Epithelial cell of prostate (primary cell): Measurements from ENCODE around the gene RND2.
A peak's percentile ranks its signal among the peaks of the same experiment; 100 is the strongest.

Source experiments
- DNase-seq: peaks from one replicate; pipeline ENCODE4 v3.0.0-alpha.2; 2011; ENCODE audit warnings: low read depth, low spot score
- H3K27ac ChIP-seq: fragments of 450-650 bp; 2 replicates; pipeline ENCODE4 v1.5.1; 2017; ENCODE audit warnings: mild to moderate bottlenecking

Gene RND2

DNA sequence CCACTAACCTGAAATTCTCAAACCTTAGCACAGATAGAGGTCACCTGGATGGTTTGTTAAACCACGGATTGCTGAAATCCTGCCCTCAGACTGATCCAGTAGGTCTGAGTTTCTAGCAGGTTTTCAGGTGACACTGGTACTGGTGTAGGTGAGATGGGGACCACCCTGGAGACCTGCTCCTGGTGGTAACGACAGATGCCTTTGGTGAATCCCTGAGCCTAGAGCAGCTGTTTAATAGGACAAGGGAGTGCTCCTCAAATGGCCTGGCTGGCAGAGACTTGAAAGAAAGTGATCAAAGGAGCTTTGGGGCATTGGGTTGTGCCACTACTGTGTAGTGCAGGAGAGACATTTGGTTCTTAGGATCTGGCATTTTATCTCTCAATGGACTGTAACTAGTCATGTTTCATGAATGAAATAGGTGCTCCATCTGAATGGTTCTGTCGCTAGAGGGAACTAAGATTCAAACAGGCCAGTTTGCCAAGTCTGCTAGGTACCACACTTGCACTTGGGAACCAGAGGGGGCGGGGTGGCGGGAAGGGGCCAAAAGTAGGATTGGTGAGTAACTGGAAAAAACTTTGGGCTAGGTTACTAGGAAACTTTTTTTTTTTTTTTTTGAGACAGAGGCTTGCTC, 21.4 kb upstream of the RND2 start:
- no peak for DNase-seq
- H3K27ac ChIP-seq: peak overlapping the region; percentile 91

DNA sequence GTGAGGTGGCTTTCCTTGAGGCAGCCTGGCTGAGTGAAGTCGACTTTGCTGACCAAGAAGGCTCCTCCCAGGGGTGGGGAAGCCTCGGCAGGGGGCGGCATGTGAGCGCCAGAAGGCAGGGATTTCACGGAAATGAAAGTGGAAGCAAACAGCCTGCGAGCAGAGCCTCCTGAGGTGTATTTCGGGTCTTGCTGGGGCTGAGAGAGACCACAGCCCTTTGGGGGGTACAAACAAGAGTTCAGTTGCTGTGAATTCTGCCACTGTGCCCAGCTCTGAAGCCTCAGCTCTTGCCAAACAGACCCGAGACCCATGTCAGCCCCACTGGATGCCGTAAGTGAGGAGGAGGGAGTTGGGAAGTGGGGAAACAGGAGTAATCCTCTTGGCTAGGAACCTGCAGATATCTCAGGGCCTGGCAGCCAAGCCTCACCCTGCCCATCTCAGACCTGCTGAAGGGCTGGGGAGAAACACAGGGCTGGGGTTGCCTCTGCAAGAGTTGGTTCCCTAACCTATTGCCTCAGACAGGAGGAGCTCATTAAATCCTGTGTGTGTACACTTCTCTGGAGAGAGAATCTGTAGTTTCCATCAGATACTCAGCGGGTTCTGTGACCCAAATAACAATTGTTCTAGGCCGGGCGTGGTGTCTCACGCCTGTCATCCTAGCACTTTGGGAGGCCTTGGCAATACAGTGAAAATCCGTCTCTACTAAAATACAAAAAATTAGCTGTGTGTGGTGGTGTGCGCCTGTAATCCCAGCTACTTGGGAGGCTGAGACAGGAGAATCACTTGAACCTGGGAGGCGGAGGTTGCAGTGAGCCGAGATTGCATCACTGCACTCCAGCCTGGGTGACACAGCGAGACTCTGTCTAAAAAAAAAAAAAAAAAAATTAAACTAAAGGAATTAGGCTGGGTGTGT, 18.1 kb upstream of the RND2 start, which contains the start of gene IFI35:
TSS of gene IFI35 (plus strand) at position 146 of the 913 bp plus-strand sequence. CDS start at position 310, 164 bp downstream.
- H3K27ac ChIP-seq: peak within 1 kb of the TSS; percentile 62
- DNase-seq: peak; percentile 29

- DNase-seq: no peak
- H3K27ac ChIP-seq: no peak overlapping the region
These were observed 14.2 kb upstream of the RND2 start for GRCh38 chr17:43010667-43011308.

DNA sequence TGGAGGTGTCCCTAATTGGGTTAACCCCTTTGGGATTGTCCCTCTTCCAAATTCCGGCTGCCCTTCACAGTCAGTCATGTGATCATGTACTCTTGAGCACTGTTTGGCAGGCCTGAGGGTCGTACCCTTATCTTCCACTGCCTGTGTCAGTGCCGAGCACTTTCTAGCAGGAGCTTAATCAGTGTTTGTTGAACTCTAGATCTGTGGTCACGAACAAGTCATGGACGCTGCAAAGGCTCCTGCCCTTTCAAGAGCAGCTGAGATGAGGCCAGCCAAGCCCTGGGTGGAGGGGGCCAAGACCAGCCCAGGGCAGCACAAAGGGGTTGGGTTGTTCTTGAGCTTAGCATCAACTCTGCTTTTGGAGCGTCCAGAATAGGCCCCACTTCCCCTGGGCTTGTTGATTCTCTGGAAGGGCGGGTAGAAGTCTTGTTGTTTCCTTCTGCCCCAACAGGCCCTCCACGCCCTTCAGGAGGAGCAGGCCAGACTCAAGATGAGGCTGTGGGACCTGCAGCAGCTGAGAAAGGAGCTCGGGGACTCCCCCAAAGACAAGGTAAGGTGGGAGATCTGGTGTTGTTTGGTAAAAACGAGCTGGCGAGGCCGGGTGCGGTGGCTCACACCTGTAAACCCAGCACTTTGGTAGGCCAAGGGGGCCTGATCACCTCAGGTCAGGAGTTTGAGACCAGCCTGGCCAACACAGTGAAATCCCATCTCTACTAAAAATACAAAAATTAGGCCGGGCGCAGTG, 13.1 kb upstream of the RND2 start:
- no peak for DNase-seq
- no peak overlapping the region for H3K27ac ChIP-seq

GRCh38 chr17:43013296-43013695, 11.7 kb upstream of the RND2 start:
- DNase-seq: no peak
- no peak overlapping the region for H3K27ac ChIP-seq

DNA sequence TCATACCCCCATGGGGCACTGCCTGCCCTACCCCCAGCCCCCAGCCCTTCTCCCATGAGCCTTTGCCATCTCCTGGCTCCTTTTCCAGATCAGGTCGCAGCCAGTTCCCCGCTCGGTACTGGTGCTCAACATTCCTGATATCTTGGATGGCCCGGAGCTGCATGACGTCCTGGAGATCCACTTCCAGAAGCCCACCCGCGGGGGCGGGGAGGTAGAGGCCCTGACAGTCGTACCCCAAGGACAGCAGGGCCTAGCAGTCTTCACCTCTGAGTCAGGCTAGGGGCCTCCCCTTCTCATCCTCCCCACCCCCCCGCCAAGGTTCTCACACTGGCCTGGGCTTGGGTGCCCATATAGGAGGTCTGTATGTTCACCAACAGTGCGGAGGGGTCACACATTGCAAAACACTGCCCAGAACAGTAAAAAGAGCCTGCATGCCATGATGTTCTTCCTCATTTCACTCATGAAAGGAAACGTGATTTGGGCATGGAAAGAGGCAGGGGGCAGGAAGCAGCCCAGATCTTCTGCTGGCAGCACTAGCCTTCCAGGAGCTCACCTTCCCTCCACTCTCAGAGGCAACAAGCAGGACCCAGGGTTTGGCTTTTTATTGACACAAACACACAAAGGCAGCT, 10.9 kb upstream of the RND2 start:
- no peak overlapping the region for H3K27ac ChIP-seq

GRCh38 chr17:43014649-43015542, 10.1 kb upstream of the RND2 start:
- H3K27ac ChIP-seq: no peak overlapping the region

More for the DNA sequence above, 10.9 kb upstream of the RND2 start:
- no peak for DNase-seq

DNA sequence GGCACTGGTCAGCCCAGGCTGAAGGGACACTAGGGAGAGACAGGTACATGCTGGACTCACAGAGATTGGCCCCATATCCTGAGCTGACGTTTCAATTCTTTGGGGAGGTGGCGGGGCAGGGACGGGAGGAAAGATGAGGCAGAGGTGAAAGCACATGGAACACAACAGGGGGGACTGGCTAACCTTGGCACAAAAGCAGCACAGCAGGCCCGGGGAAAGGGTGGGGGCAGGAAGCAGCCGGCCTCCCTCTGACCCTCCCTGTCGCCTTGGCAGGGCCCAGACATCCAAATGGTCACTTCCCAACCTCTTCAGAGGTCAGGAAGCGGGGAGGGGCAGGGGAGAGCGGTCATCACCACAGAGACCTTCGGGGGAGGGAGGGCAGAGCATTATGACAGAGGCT, 9.5 kb upstream of the RND2 start:
- DNase-seq: no peak
- H3K27ac ChIP-seq: no peak overlapping the region

More at GRCh38 chr17:43014649-43015542, 10.1 kb upstream of the RND2 start:
- DNase-seq: no peak

- DNase-seq: no peak
- H3K27ac ChIP-seq: no peak overlapping the region
These were observed 8.8 kb upstream of the RND2 start for GRCh38 chr17:43016216-43016615.

DNA sequence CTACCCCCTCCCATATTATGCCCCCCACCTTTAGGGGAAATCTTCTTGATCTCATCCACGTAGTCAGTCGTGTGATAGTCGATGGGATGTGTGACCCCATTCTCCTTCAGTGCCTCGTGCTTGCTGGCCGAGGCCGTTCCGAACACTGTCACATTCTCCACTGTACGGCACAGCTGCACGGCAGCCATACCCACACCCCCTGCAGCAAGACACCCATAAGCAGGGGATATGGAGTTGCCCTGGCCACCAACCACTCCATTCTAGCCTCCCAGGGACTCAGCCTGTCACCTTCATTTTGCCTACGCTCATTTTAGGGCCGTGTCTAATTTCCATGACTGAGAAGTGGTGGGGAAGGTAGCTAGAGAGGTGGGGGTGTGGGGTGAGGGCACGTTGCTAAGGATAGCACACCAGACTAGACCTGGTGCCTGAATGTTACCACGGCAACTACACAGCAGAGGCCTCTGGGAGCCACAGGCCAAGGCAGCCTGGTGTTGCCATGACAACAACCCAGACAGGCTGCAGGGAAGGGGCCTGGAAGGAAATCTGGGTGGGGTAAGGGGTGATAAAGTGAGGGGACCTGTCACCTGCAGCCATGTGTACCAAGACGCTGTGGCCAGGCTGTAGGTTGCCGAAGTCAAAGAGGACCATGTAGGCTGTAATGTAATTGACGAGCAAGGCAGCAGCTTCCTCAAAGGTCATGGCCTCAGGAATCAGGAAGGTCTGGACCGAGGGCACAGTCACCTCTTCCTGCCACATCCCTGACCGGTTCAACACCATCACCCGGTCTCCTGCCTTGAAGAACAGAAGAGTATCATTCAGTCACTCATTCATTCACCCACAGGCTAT, 6.8 kb upstream of the RND2 start:
- H3K27ac ChIP-seq: no peak overlapping the region
- DNase-seq: no peak

- no peak overlapping the region for H3K27ac ChIP-seq
These were observed 6.1 kb upstream of the RND2 start for GRCh38 chr17:43018932-43019331.

GRCh38 chr17:43019418-43019817, 5.6 kb upstream of the RND2 start:
- DNase-seq: no peak

More at GRCh38 chr17:43018932-43019331, 6.1 kb upstream of the RND2 start:
- DNase-seq: no peak

GRCh38 chr17:43020030-43020621, 4.9 kb upstream of the RND2 start:
- DNase-seq: no peak
- no peak overlapping the region for H3K27ac ChIP-seq

More at GRCh38 chr17:43019418-43019817, 5.6 kb upstream of the RND2 start:
- no peak overlapping the region for H3K27ac ChIP-seq

DNA sequence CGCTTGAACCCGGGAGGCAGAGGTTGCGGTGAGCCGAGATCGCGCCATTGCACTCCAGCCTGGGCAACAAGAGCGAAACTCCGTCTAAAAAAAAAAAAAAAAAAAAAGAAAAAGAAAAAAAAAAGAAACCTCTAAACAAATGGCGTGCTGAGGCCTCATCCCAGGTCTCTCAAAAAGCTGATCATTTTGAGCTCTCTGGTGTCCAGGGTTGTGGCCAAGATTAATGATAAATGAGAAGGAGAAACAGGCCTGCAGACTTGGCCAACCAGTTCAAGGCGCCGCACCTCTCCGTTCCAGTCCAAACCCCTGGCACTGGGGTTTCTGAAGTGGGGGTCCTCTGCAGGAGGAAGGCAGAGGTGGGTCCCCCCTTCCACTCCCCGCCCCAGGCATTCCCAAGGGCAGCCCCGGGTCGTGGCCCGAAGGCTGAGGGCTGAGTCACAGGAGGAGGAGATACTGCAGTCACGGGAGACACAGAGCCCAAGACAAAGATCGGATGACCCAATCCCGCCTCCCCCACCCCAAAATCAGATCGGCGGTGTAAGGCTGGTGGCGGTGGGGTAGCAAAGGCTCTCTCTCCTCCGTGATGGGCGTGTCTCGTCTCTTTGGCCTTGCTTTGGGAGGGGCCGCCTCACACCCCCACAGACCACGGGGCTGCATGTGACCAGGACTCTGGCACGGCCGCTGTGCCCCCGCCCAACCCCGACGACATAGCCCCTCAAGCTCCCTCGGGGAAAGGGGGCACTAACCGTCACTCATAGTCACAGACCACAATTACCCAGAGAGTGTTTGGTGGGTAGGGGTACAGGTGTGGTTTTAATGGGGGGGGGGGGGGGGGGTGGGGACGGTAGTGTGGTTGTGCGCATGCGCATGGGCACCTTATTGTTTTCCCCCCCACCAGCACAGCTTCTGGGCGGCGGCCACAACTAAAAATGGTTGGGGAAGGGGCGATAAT, 4.0 kb upstream of the RND2 start:
- no peak for DNase-seq
- H3K27ac ChIP-seq: peak overlapping the region; percentile 61

DNA sequence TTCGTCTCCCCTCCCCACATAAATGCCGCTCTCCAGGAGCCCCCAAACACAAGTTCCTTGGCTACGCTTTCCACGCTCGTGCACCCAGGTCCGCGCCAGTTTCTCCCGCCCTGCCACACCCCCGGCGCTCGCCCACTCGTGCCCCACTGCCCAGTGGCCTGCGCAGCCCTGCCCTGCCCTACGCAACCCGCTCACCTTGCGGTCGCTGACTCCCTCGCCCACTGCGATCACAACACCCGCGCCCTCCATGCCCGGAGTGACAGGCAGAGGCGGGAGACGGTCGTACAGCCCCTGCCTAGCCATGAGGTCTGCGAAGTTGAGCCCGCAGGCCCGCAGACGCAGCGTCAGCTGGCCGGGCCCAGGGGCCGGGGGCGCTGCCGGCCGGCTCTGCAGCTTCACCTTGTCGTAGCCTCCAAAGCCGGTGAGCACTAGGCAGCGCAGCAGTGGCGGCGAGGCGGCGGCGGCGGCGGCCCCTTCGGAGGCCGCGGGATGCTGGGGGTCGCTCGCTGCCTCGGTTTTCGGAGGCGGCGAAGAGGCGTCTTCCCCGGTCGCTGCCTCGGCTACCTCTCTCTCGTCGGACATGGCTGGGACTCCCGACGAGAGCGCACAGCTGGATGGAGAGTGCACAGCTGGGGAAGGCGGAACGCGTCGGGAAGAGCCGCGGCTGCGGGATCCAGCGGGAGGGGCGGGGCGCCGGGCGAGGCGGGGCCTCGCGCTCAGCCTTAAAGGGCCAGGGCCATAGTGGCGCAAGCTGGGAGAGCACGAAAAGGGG, 3.1 kb upstream of the RND2 start, which contains the start of gene VAT1:
TSS of gene VAT1 (minus strand) at position 645 of the 772 bp plus-strand sequence. CDS start at position 582, 63 bp downstream.
- peak within 1 kb of the TSS; percentile 61 for H3K27ac ChIP-seq
- no peak for DNase-seq

DNA sequence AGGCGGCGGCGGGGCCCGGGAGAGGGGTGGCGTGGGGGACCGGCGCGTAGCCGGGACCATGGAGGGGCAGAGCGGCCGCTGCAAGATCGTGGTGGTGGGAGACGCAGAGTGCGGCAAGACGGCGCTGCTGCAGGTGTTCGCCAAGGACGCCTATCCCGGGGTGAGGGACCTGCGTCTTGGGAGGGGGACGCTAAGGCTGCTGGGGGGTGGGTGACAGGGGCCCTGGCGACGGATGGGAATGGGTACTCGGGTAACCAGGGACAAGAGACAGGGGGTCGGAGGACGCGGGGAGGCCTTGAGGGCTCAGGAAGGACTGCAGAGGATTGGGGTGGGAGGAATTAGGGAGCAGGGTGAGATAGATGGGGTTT, 243 bp downstream of the RND2 start:
- no peak overlapping the region for H3K27ac ChIP-seq
- DNase-seq: no peak
